GM06990 (cell line): Measurements from ENCODE around the gene CYP11A1.

ENCODE experiments used
- DNase-seq: peaks from one replicate; pipeline ENCODE4 v3.0.0-alpha.2; 2011; ENCODE audit not compliant: insufficient read length; ENCODE audit errors: extremely low read depth
- H3K27me3 ChIP-seq: replicated peaks from 2 replicates; pipeline ENCODE4 v1.6.0; 2011; ENCODE audit warnings: low read length; ENCODE audit not compliant: control insufficient read depth, insufficient read depth
- H3K36me3 ChIP-seq: 2 replicates; pipeline ENCODE4 v1.5.1; 2011; ENCODE audit warnings: low read length; ENCODE audit not compliant: control insufficient read depth, insufficient read depth
- H3K4me3 ChIP-seq: replicated peaks from 2 replicates; pipeline ENCODE4 v1.5.1; 2011; ENCODE audit warnings: low read depth, mild to moderate bottlenecking, control low read depth, low read length
- TF ChIP-seq, protein P1 (sequence below): IDR thresholded peaks from 2 replicates; pipeline ENCODE4 v1.5.1; 2011; ENCODE audit warnings: low read length, control low read depth, mild to moderate bottlenecking, inconsistent platforms; ENCODE audit not compliant: insufficient read depth, poor library complexity, severe bottlenecking

The CYP11A1 gene

DNA sequence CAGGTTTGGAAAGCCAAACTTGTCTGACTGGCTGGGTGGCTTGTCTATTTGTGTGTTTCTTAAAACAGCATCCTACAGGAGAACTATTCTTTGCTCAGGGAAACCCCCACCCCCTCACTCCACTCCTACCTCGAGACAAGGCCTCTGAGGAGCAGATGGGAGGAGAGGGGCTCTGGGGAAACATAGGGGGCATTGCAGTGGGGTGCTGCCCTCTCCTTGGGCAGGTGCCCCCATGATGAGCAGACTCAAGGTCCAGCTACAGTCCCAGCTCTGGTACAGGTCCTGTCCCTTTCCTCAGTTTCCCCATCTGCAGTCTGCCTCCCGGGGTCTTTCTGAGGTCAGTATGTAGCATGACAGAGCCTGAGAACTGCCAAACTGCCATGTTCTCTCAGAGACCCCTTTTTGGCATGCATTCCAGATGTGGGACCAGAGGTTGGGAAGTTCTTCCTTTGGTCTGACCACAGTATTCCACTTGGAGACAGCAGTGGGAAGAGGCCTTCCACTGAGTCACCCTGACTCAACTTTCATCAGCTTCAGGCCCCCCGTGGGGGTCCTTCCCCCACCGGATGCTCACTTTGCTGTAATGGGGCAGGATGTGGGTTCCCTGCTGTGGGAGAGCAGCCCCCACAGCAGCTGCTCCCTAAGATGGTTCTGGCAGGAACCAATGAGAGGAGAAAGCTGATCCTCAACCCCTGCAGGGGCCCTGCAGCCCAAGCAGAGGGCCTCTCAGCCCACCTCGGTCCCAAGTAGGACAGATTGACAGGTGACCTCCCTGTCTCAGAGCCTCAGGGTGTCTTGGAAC, 32.3 kb upstream of the CYP11A1 start:
- no peaks in the 10 kb centered on the region for H3K27me3 ChIP-seq
- H3K4me3 ChIP-seq = peak overlapping the region; percentile 48
- no peaks in the 10 kb centered on the region for H3K36me3 ChIP-seq
- TF ChIP-seq, protein P1, sequence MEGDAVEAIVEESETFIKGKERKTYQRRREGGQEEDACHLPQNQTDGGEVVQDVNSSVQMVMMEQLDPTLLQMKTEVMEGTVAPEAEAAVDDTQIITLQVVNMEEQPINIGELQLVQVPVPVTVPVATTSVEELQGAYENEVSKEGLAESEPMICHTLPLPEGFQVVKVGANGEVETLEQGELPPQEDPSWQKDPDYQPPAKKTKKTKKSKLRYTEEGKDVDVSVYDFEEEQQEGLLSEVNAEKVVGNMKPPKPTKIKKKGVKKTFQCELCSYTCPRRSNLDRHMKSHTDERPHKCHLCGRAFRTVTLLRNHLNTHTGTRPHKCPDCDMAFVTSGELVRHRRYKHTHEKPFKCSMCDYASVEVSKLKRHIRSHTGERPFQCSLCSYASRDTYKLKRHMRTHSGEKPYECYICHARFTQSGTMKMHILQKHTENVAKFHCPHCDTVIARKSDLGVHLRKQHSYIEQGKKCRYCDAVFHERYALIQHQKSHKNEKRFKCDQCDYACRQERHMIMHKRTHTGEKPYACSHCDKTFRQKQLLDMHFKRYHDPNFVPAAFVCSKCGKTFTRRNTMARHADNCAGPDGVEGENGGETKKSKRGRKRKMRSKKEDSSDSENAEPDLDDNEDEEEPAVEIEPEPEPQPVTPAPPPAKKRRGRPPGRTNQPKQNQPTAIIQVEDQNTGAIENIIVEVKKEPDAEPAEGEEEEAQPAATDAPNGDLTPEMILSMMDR = no peak
- DNase-seq = peak; percentile 80

DNA sequence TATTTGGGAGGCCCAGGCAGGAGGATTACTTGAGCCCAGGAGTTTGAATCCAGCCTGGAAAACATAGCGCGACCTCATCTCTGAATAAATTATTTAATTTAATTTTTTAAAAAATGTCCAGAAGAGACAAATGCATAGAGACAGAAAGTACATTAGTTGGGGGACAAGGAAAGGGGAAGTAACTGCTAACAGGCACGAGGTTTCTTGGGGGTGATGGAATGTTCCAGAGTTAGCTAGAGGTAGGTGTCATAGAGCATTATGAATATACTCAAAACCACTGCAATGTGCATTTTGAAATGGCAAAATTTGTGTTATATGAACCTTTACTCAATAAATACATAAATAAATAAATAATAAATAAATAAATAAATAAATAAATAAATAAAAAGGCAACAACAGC, 31.7 kb upstream of the CYP11A1 start:
- H3K36me3 ChIP-seq = no peaks in the 10 kb centered on the region
- H3K4me3 ChIP-seq = no peak overlapping the region
- DNase-seq = no peak
- H3K27me3 ChIP-seq = no peaks in the 10 kb centered on the region
- TF ChIP-seq, protein P1 = no peak

DNA sequence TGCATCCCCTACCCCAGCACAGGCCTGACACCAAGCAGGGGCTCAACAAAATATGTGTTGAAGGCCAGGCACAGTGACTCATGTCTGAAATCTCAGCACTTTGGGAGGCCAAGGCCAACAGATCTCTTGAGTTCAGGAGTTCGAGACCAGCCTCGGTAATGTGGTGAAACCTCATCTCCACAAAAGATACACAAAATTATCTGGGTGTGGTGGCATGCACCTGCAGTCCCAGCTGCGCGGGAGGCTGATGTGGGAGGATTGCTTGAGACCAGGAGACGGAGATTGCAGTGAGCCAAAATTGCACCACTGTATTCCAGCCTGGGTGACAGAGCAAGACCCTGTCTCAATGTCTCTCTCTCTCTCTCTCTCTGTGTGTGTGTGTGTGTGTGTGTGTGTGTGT, 30.7 kb upstream of the CYP11A1 start:
- no peak for DNase-seq
- TF ChIP-seq, protein P1 = no peak
- H3K36me3 ChIP-seq = 0 out of 2 replicates have a peak, but pooled peaks cover 1% of the 10 kb centered on the region
- H3K4me3 ChIP-seq = no peak overlapping the region
- no peaks in the 10 kb centered on the region for H3K27me3 ChIP-seq

DNA sequence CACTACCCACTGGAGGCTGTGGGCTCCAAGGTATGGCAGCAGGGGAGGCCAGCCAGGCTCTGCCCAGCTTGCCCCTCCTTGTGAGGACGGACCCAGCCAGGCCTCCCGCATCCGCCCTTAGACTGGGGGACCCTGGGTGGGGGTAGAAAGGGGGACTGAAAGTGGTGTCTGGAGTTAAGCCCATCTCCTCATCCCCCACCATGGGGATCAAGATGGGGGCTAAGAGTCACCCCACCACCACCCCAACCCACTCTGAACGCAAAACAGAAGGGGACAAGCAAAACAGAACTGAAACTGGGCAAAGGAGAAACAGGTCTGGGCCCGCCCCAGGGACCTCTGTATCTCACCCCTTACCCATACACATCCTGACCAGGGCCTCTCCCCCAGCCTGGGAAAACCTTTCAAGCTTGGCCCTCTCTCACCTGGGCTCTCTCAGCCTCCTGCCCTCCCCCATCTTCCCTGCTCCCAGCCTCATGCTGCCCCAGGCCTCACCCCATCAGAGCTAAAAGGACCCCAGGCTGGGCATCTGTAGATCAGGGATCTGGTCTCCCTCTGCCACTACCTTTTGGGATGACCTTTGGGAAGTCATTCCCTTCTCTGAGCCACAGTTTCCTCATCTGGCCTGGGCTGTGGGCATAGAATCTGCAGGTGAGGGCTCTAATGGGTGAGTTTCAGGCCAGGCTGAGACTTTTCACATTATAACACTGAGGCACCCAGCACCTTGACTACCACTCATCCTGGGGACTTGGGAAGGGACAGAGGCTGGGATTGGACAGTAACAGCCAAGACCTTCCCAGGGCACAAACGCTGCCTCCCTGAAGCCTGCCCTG, 30.0 kb upstream of the CYP11A1 start:
- peak; percentile 81 for DNase-seq
- peak overlapping the region; percentile 44 for H3K4me3 ChIP-seq

DNA sequence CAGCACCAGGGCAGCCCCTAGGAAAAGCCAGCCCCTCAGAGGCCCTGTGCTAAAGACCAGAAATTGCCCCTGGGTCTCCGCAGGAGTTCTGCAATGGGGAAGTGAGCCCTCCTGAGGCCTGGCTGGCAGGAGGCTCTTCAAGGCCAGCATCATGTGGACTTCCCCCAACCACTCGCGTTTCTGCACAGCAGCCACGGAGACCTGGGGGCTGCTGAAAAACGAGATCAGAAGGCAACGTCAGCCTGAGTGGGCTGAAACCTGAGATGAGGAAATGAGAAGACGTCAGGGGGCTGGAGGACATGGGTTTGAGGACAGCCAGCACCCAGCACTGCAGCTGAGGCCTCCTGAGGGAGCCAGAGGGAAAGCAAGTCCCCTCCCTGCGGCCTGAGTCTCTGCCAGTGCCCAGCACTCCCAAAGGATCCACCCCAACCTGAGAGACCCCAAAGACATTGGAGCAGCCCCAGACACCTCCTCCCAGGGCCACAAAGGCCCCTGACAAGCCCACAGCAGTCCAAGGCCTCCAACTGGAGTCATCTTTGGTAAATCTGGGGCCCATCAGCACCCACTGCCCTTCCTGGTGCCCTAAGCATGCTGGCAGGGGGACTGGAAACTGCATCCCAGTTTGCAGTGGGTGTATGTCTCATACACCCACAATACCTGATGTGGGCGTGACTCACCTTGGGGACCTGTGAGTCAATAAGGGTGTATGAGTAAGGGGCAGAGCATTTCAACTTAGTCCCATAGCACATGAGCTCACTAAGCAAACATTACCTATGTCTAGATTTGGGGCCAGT, 29.2 kb upstream of the CYP11A1 start:
- Histone ChIP-seq H3K36me3 (0 out of 2 replicates have a peak, but pooled peaks cover 1% of the 10 kb centered on the region), H3K27me3 (no peaks in the 10 kb centered on the region), H3K4me3 (peak overlapping the region; percentile 44)
- DNase-seq = peak; percentile 86
- TF ChIP-seq, protein P1 = peak; percentile 45

More for the DNA sequence above, 30.0 kb upstream of the CYP11A1 start:
- H3K36me3 ChIP-seq = 0 out of 2 replicates have a peak, but pooled peaks cover 1% of the 10 kb centered on the region
- TF ChIP-seq, protein P1 = no peak
- no peaks in the 10 kb centered on the region for H3K27me3 ChIP-seq
